ENCODE measurements around the gene BORA.
A peak's percentile ranks its signal among the peaks of the same experiment; 100 is the strongest.
"Not testable (repeated sequence)": the region's sequence is repeated elsewhere in the genome, so short reads cannot be mapped to it uniquely, and the experiment has no call there.

Gene BORA

GRCh38 chr13:72763411-72763810 is 35.7 kb downstream of the BORA start:
- no peak overlapping the region for H3K4me3 ChIP-seq (ENCODE audit: low read depth, low read length)
- TF ChIP-seq, protein P1, sequence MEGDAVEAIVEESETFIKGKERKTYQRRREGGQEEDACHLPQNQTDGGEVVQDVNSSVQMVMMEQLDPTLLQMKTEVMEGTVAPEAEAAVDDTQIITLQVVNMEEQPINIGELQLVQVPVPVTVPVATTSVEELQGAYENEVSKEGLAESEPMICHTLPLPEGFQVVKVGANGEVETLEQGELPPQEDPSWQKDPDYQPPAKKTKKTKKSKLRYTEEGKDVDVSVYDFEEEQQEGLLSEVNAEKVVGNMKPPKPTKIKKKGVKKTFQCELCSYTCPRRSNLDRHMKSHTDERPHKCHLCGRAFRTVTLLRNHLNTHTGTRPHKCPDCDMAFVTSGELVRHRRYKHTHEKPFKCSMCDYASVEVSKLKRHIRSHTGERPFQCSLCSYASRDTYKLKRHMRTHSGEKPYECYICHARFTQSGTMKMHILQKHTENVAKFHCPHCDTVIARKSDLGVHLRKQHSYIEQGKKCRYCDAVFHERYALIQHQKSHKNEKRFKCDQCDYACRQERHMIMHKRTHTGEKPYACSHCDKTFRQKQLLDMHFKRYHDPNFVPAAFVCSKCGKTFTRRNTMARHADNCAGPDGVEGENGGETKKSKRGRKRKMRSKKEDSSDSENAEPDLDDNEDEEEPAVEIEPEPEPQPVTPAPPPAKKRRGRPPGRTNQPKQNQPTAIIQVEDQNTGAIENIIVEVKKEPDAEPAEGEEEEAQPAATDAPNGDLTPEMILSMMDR (IDR thresholded peaks at IDR 0.05; ENCODE audit: low read depth, low read length) = no peak

- no peak overlapping the region for H3K4me3 ChIP-seq (ENCODE audit: low read depth, low read length)
- TF ChIP-seq, protein P1 (IDR thresholded peaks at IDR 0.05; ENCODE audit: low read depth, low read length) = no peak
These were observed 46.3 kb downstream of the BORA start for GRCh38 chr13:72774019-72774418.

GRCh38 chr13:72781451-72782439 is 54.0 kb downstream of the BORA start, which contains the start of the genes DIS3 and PIBF1:
TSS of gene DIS3 (minus strand) at chr13:72781900. CDS start at chr13:72781832, 68 bp downstream.
TSS of gene PIBF1 (plus strand) at chr13:72782133. CDS start at chr13:72783470, 1,337 bp downstream.
- H3K4me3 ChIP-seq (ENCODE audit: low read depth, low read length) = peak within 1 kb of the TSS; percentile 96
- TF ChIP-seq, protein P1 (IDR thresholded peaks at IDR 0.05; ENCODE audit: low read depth, low read length) = no peak

- peak overlapping the region; percentile 96 for H3K4me3 ChIP-seq (ENCODE audit: low read depth, low read length)
- TF ChIP-seq, protein P1 (IDR thresholded peaks at IDR 0.05; ENCODE audit: low read depth, low read length) = no peak
These were observed 55.0 kb downstream of the BORA start for GRCh38 chr13:72782717-72783116.

DNA sequence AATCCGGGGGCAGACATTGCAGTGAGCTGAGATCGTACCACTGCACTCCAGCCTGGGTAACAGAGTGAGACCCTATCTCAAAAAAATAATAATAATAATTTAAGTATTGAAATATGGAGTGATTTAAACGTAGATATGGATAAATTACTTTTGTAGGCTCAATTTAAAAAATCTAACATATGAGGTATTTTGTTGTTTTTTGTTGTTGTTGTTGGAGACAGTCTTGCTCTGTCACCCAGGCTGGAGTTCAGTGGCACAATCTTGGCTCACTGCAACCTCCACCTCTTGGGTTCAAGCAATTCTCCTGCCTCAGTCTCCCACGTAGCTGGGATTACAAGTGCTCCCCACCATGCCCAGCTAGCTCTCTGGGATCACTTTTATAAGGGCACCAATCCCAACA is 57.0 kb downstream of the BORA start:
- not testable (repeated sequence) for H3K4me3 ChIP-seq (ENCODE audit: low read depth, low read length)

- H3K4me3 ChIP-seq (ENCODE audit: low read depth, low read length) = no peak overlapping the region
- TF ChIP-seq, protein P1 (IDR thresholded peaks at IDR 0.05; ENCODE audit: low read depth, low read length) = no peak
These were observed 61.1 kb downstream of the BORA start for GRCh38 chr13:72788831-72789230.

DNA sequence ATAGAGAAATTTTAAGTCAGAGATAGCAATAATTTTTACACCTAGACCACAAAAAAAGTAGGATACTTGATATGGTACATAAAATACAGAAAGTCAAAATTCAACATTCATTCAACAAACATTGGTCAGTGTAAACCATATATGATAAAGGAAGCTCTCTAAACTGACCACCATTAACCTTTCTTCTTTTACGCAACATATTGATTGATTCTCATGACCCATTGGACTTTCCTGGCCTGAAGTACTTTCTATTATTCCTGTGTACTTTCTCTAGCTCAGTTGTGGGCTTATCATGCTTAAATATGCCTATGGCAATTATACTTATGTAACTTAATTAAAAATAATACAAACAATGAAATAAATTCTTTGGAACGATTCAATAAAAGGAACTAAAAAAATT is 64.9 kb downstream of the BORA start:
- TF ChIP-seq, protein P1 (IDR thresholded peaks at IDR 0.05; ENCODE audit: low read depth, low read length) = no peak
- no peak overlapping the region for H3K4me3 ChIP-seq (ENCODE audit: low read depth, low read length)

Measured in WI38 (cell line).